Sigmoid colon (tissue), 7 donors: Measurements from ENCODE around the gene SKI. TPM values are rescaled to one million over a fixed set of nuclear protein-coding genes. Genes with fewer than 3 reads are reported as not detected.

ENCODE experiments used
- DNase-seq: peaks from one replicate; pipeline ENCODE4 v3.0.0-alpha.2; 2019
- H3K27ac ChIP-seq, 4 donors: fragments of 200-600 bp; sonication (generic); one replicate each; pipeline ENCODE4 v1.5.1; 2016 to 2019; ENCODE audit warnings: mild to moderate bottlenecking in 1 of 4
- H3K27me3 ChIP-seq, 3 donors: fragments of 200-600 bp; sonication (generic); one replicate each; pipeline ENCODE4 v1.5.1; 2019; ENCODE audit warnings: mild to moderate bottlenecking in 1 of 3
- H3K36me3 ChIP-seq, 4 donors: fragments of 200-600 bp; sonication (generic); one replicate each; pipeline ENCODE4 v1.5.1; 2016 to 2019
- H3K4me1 ChIP-seq, 4 donors: fragments of 200-600 bp; sonication (generic); one replicate each; pipeline ENCODE4 v1.5.1; 2017 to 2019
- H3K4me3 ChIP-seq, 4 donors: fragments of 200-600 bp; sonication (generic); one replicate each; pipeline ENCODE4 v1.5.1; 2017 to 2019; ENCODE audit warnings: mild to moderate bottlenecking in 2 of 4, moderate library complexity in 1 of 4
- H3K9me3 ChIP-seq, 4 donors: fragments of 200-600 bp in 3 of 4; sonication (generic) in 3 of 4; one replicate each; pipeline versions ENCODE4 v1.5.1 to v1.6.1; 2013 to 2019
- EP300 ChIP-seq, 4 donors: sonication (generic); formaldehyde crosslinking; IDR thresholded peaks; one replicate each; pipeline ENCODE4 v1.6.1; 2017; ENCODE audit warnings: antibody characterized with exemption in 4 of 4
- POLR2A ChIP-seq, 2 donors: fragments of 450-650 bp; IDR thresholded peaks; one replicate each; pipeline ENCODE4 v1.6.1; 2016; ENCODE audit warnings: antibody characterized with exemption in 2 of 2, mild to moderate bottlenecking in 2 of 2, moderate library complexity in 2 of 2
- POLR2AphosphoS5 ChIP-seq, 4 donors: sonication (generic); formaldehyde crosslinking; IDR thresholded peaks; one replicate each; pipeline ENCODE4 v1.6.1; 2017; ENCODE audit warnings: antibody characterized with exemption in 4 of 4
- WGBS, 2 donors: extraction: QIAGEN DNeasy Blood & Tissue Kit; methylation state at CpG; one replicate each; pipeline ENCODE4 v1.1.7; 2013; 5-methylcytosine and 5-hydroxymethylcytosine counted together
- intact Hi-C: fragments of 100-400 bp; cut with DNase I; formaldehyde crosslinking; loops from one replicate; pipeline ENCODE4 v1.15.1; 2023
- polyA plus RNA-seq, 3 donors: library from polyadenylated mRNA; stranded (reverse); fragments of 200-250 nt; gene quantifications; one replicate each; pipeline ENCODE4 v1.2.3, GENCODE V29; 2013
- total RNA-seq, 4 donors: library from RNA; depleted of rRNA; stranded (reverse); fragments of >200 nt; gene quantifications; one replicate each; pipeline ENCODE4 v1.1.0, GENCODE V29; 2016
- TF ChIP-seq, protein P1 (sequence below), 4 experiments: fragments of 450-650 bp in 3 of 4; fragments of 200-600 bp in 1 of 4; IDR thresholded peaks; one replicate each; pipeline ENCODE4 v1.5.1; 2016 to 2019; ENCODE audit warnings: antibody characterized with exemption in 4 of 4, mild to moderate bottlenecking in 3 of 4, moderate library complexity in 2 of 4
- donor health status: healthy with polysubstance abuse.
- donor health status: Bipolar disorder and iron deficiency.
- donor health status: healthy.

The SKI gene
- total and polyA plus RNA-seq, 7 donors: 5.8 to 50.4 (median 19.3) TPM

DNA sequence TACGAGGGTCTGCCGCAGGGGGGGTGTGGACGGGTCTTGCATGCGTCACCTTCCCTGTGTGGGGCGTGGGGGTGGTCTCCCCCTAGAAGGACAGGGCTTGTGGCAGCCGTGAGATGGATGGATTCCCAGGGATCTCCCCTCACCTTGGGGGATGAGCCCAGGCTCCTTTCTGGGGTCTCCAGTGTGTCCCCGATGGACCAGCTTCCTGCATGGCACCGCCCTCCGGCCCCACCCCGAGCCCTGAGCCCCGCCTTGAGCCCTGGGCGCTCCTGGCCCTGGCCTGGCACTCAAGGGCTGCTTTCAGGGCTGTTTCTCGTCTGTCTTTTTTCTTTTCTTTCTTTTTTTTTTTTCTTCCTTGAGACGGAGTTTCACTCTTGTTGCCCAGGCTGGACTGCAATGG, 59.5 kb downstream of the SKI start:
- Histone ChIP-seq H3K4me1 (peaks cover 0 to 85% (median 81%) of the 10 kb centered on the region in 4 donors), H3K9me3 (no peaks in the 10 kb centered on the region), H3K4me3 (no peak overlapping the region), H3K36me3 (peaks cover 0 to 4% (median 0%) of the 10 kb centered on the region in 4 donors), H3K27ac (peak overlapping the region in 1 of 4 donors; percentile 39), H3K27me3 (no peaks in the 10 kb centered on the region)
- 87 to 90% methylated on average over 14 of the region's 14 CpGs for WGBS, 2 donors
- DNase-seq: no peak
- intact Hi-C loops: no loop called here
- TF ChIP-seq EP300 (IDR thresholded peaks at IDR 0.05): no peak
- TF ChIP-seq POLR2AphosphoS5 (IDR thresholded peaks at IDR 0.05): no peak
- no peak for TF ChIP-seq POLR2A (IDR thresholded peaks at IDR 0.05)
- TF ChIP-seq, protein P1, sequence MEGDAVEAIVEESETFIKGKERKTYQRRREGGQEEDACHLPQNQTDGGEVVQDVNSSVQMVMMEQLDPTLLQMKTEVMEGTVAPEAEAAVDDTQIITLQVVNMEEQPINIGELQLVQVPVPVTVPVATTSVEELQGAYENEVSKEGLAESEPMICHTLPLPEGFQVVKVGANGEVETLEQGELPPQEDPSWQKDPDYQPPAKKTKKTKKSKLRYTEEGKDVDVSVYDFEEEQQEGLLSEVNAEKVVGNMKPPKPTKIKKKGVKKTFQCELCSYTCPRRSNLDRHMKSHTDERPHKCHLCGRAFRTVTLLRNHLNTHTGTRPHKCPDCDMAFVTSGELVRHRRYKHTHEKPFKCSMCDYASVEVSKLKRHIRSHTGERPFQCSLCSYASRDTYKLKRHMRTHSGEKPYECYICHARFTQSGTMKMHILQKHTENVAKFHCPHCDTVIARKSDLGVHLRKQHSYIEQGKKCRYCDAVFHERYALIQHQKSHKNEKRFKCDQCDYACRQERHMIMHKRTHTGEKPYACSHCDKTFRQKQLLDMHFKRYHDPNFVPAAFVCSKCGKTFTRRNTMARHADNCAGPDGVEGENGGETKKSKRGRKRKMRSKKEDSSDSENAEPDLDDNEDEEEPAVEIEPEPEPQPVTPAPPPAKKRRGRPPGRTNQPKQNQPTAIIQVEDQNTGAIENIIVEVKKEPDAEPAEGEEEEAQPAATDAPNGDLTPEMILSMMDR (IDR thresholded peaks at IDR 0.05): no peak

GRCh38 chr1:2288311-2288710, 60.2 kb downstream of the SKI start:
- H3K4me3 ChIP-seq: no peak overlapping the region
- no peak for TF ChIP-seq POLR2AphosphoS5 (IDR thresholded peaks at IDR 0.05)
- TF ChIP-seq, protein P1 (IDR thresholded peaks at IDR 0.05): no peak
- TF ChIP-seq EP300 (IDR thresholded peaks at IDR 0.05): no peak
- TF ChIP-seq POLR2A (IDR thresholded peaks at IDR 0.05): no peak
- intact Hi-C loops: no loop called here
- WGBS, 2 donors: 76 to 89% methylated on average over 10 of the region's 10 CpGs
- peak overlapping the region in 3 of 4 donors; percentile 4 to 83 (median 29) for H3K27ac ChIP-seq
- no peaks in the 10 kb centered on the region for H3K27me3 ChIP-seq
- no peak for DNase-seq
- H3K9me3 ChIP-seq: no peaks in the 10 kb centered on the region
- no peaks in the 10 kb centered on the region for H3K36me3 ChIP-seq
- peaks cover 0 to 85% (median 81%) of the 10 kb centered on the region in 4 donors for H3K4me1 ChIP-seq

GRCh38 chr1:2288816-2289536, 60.9 kb downstream of the SKI start:
- WGBS, 2 donors: 84 to 87% methylated on average over 20 of the region's 20 CpGs
- Histone ChIP-seq H3K9me3 (no peaks in the 10 kb centered on the region), H3K27me3 (no peaks in the 10 kb centered on the region), H3K36me3 (no peaks in the 10 kb centered on the region), H3K4me1 (peaks cover 0 to 85% (median 81%) of the 10 kb centered on the region in 4 donors), H3K27ac (peak overlapping the region; percentile 29 to 83 (median 78)), H3K4me3 (no peak overlapping the region)
- intact Hi-C loops: no loop called here
- TF ChIP-seq POLR2AphosphoS5 (IDR thresholded peaks at IDR 0.05) (no peak), POLR2A (IDR thresholded peaks at IDR 0.05) (no peak), EP300 (IDR thresholded peaks at IDR 0.05) (no peak)
- TF ChIP-seq, protein P1 (IDR thresholded peaks at IDR 0.05): no peak
- DNase-seq: no peak

DNA sequence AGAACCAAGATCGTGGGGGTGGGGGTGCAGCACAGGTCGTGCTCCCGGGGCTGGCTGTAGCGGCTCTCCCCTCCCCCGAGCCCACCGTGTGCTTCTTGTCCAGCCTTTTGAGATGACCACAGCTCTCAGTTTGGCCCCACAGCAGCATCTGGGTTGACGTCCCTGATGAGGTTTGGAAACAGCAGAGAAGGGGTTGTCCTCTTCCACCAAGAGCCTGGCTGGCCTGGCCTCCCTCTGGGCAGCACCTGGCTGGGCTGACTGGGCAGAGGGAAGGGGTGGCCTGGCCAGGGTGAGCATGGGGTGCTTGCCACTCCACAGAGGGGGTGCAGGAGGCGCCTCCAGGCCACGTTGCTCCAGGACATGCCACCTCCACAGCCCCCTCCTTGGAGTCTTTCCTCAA, 61.5 kb downstream of the SKI start:
- H3K36me3 ChIP-seq: no peaks in the 10 kb centered on the region
- H3K9me3 ChIP-seq: no peaks in the 10 kb centered on the region
- 75 to 76% methylated on average over 9 of the region's 9 CpGs for WGBS, 2 donors
- no peak for TF ChIP-seq POLR2A (IDR thresholded peaks at IDR 0.05)
- TF ChIP-seq, protein P1 (IDR thresholded peaks at IDR 0.05): no peak
- no peak for TF ChIP-seq POLR2AphosphoS5 (IDR thresholded peaks at IDR 0.05)
- no peak for TF ChIP-seq EP300 (IDR thresholded peaks at IDR 0.05)
- intact Hi-C loops: no loop called here
- no peak for DNase-seq
- peaks cover 0 to 86% (median 82%) of the 10 kb centered on the region in 4 donors for H3K4me1 ChIP-seq
- peak overlapping the region; percentile 72 to 83 (median 78) for H3K27ac ChIP-seq
- H3K27me3 ChIP-seq: no peaks in the 10 kb centered on the region
- H3K4me3 ChIP-seq: no peak overlapping the region
